PC-3 (cell line): ENCODE measurements around the gene DRAM2. TPM values are rescaled to one million over a fixed set of nuclear protein-coding genes. Genes with fewer than 3 reads are reported as not detected.

ENCODE experiments used
- ATAC-seq: fragments of 200-7000 bp; cut with Tn5 transposase; 2 replicates; pipeline ENCODE4 v1.9.1; 2020; ENCODE audit warnings: mild to moderate bottlenecking, moderate library complexity
- BruUV-seq: library from RNA; stranded (reverse); fragments of 400-500 nt; replicated peaks from 2 replicates; lab custom pipeline; 2021; lab: Mats Ljungman, UMichigan
- CTCF ChIA-PET: fragments of 300-600 bp; sonication (Branson Sonifier 250); formaldehyde crosslinking; loops from one replicate; lab custom pipeline; 2022; ENCODE audit warnings: antibody characterized with exemption; lab: Charles Lee
- POLR2A ChIA-PET: fragments of 300-600 bp; sonication (Branson Sonifier 250); formaldehyde crosslinking; loops from one replicate; lab custom pipeline; 2022; ENCODE audit warnings: antibody characterized with exemption; ENCODE audit not compliant: unreplicated experiment; lab: Charles Lee
- DNase-seq: peaks from one replicate; pipeline ENCODE4 v3.0.0-alpha.2; 2015
- H2AFZ ChIP-seq: fragments of 300-600 bp; sonication (generic); 2 replicates; pipeline ENCODE4 v1.6.0; 2016; ENCODE audit warnings: antibody characterized with exemption, low read length
- H3F3A ChIP-seq: fragments of 300-600 bp; sonication (generic); one replicate; pipeline ENCODE4 v1.6.0; 2017; ENCODE audit warnings: antibody characterized with exemption, low read length, control low read depth, mild to moderate bottlenecking; ENCODE audit not compliant: unreplicated experiment
- H3K27ac ChIP-seq: fragments of 300-600 bp; sonication (generic); 2 replicates; pipeline ENCODE4 v1.5.1; 2016; ENCODE audit warnings: mild to moderate bottlenecking, low read length
- H3K27me3 ChIP-seq: fragments of 300-600 bp; sonication (generic); 2 replicates; pipeline ENCODE4 v1.6.1; 2016; ENCODE audit warnings: low read length, mixed read lengths
- H3K36me3 ChIP-seq: fragments of 300-600 bp; sonication (generic); 2 replicates; pipeline ENCODE4 v1.6.1; 2016; ENCODE audit warnings: low read depth, mixed run types, low read length, mixed read lengths
- H3K4me1 ChIP-seq: fragments of 300-600 bp; sonication (generic); 2 replicates; pipeline ENCODE4 v1.5.1; 2016; ENCODE audit warnings: low read length; ENCODE audit not compliant: insufficient read depth
- H3K4me2 ChIP-seq: fragments of 300-600 bp; sonication (generic); 2 replicates; pipeline ENCODE4 v1.6.0; 2016; ENCODE audit warnings: low read length
- H3K4me3 ChIP-seq: fragments of 300-600 bp; sonication (generic); 2 replicates; pipeline ENCODE4 v1.5.1; 2016; ENCODE audit warnings: mild to moderate bottlenecking, low read length, mixed read lengths
- H3K79me2 ChIP-seq: fragments of 300-600 bp; sonication (generic); 2 replicates; pipeline ENCODE4 v1.6.1; 2017; ENCODE audit warnings: low read length, mixed read lengths
- H3K9ac ChIP-seq: fragments of 300-600 bp; sonication (generic); 2 replicates; pipeline ENCODE4 v1.6.0; 2016; ENCODE audit warnings: mild to moderate bottlenecking, low read length
- H3K9me2 ChIP-seq: fragments of 300-600 bp; sonication (generic); replicated peaks from 2 replicates; pipeline ENCODE4 v1.6.1; 2016; ENCODE audit warnings: mixed run types, low read length, mixed read lengths
- H3K9me3 ChIP-seq: fragments of 300-600 bp; sonication (generic); 2 replicates; pipeline ENCODE4 v1.6.1; 2016; ENCODE audit warnings: low read length, mixed read lengths
- H4K20me1 ChIP-seq: fragments of 300-600 bp; sonication (generic); 2 replicates; pipeline ENCODE4 v1.6.1; 2016; ENCODE audit warnings: low read length, mixed read lengths
- CTCF ChIP-seq: fragments of 300-600 bp; sonication (generic); conservative IDR thresholded peaks from 2 replicates; pipeline ENCODE4 v1.5.1; 2017; ENCODE audit warnings: antibody characterized with exemption, low read depth, mild to moderate bottlenecking, low read length
- EZH2 ChIP-seq: fragments of 300-600 bp; sonication (generic); IDR thresholded peaks from one replicate; pipeline ENCODE4 v1.6.1; 2017; ENCODE audit warnings: antibody characterized with exemption, mild to moderate bottlenecking, low read length; ENCODE audit not compliant: unreplicated experiment
- EZH2phosphoT487 ChIP-seq: fragments of 300-600 bp; sonication (generic); IDR thresholded peaks from 2 replicates; pipeline ENCODE4 v1.6.1; 2018; ENCODE audit warnings: mild to moderate bottlenecking, antibody characterized with exemption, low read length, borderline replicate concordance
- intact Hi-C: fragments of 100-400 bp; cut with micrococcal nuclease; formaldehyde crosslinking; loops from 2 replicates; pipeline ENCODE4 v1.9.0; 2023
- total RNA-seq: library from RNA; depleted of rRNA; stranded (reverse); fragments of >200 nt; gene quantifications from 2 replicates; pipeline ENCODE4 v1.2.3, GENCODE V29; 2014

DRAM2 gene
- total RNA-seq, 1 experiment from 2014 or later: 30.0 TPM

GRCh38 chr1:111129376-111129775, 10.5 kb downstream of the DRAM2 start:
- CTCF ChIA-PET: no interaction called here
- no peak overlapping the region for H3K27ac ChIP-seq
- 0 out of 2 replicates have a peak, but pooled peaks cover 4% of the 10 kb centered on the region for H4K20me1 ChIP-seq
- no peak overlapping the region for H2AFZ ChIP-seq
- H3F3A ChIP-seq: no peaks in the 10 kb centered on the region
- H3K27me3 ChIP-seq: no peaks in the 10 kb centered on the region
- no peaks in the 10 kb centered on the region for H3K4me1 ChIP-seq
- H3K4me2 ChIP-seq: no peak overlapping the region
- peaks cover 2% of the 10 kb centered on the region; the same call in 1 of the 2 replicates for H3K36me3 ChIP-seq
- intact Hi-C loops: no loop called here
- H3K9me2 ChIP-seq: no peaks in the 10 kb centered on the region
- POLR2A ChIA-PET: no interaction called here
- no TSS peak for BruUV-seq
- ATAC-seq (no peak), DNase-seq (no peak)
- H3K9ac ChIP-seq: no peak overlapping the region
- no peaks in the 10 kb centered on the region for H3K9me3 ChIP-seq
- no peak overlapping the region for H3K4me3 ChIP-seq
- H3K79me2 ChIP-seq: no peaks in the 10 kb centered on the region
- TF ChIP-seq EZH2: no peak
- no peak for TF ChIP-seq EZH2phosphoT487
- no peak for TF ChIP-seq CTCF

- BruUV-seq: no TSS peak
- TF ChIP-seq EZH2phosphoT487: no peak
- no peak for TF ChIP-seq EZH2
- no peak for TF ChIP-seq CTCF
Measured at GRCh38 chr1:111127923-111128643, 11.8 kb downstream of the DRAM2 start.

GRCh38 chr1:111126354-111126753, 13.5 kb downstream of the DRAM2 start:
- Histone ChIP-seq H2AFZ (no peak overlapping the region), H3F3A (no peaks in the 10 kb centered on the region), H3K9me2 (no peaks in the 10 kb centered on the region), H3K4me1 (no peaks in the 10 kb centered on the region), H3K79me2 (no peaks in the 10 kb centered on the region), H3K27ac (no peak overlapping the region), H4K20me1 (no peaks in the 10 kb centered on the region), H3K27me3 (no peaks in the 10 kb centered on the region), H3K4me2 (no peak overlapping the region), H3K9me3 (no peaks in the 10 kb centered on the region), H3K9ac (no peak overlapping the region), H3K36me3 (peaks cover 2% of the 10 kb centered on the region; the same call in 1 of the 2 replicates), H3K4me3 (no peak overlapping the region)
- ATAC-seq: no peak
- no TSS peak for BruUV-seq
- TF ChIP-seq EZH2phosphoT487 (no peak), EZH2 (no peak), CTCF (no peak)
- intact Hi-C loops: no loop called here
- CTCF ChIA-PET: no interaction called here
- DNase-seq: no peak
- POLR2A ChIA-PET: no interaction called here

More at GRCh38 chr1:111127923-111128643, 11.8 kb downstream of the DRAM2 start:
- Histone ChIP-seq H3K27me3 (no peaks in the 10 kb centered on the region), H2AFZ (no peak overlapping the region), H3K4me1 (no peaks in the 10 kb centered on the region), H3K36me3 (peaks cover 2% of the 10 kb centered on the region; the same call in 1 of the 2 replicates), H4K20me1 (no peaks in the 10 kb centered on the region), H3K27ac (no peak overlapping the region), H3K4me2 (no peak overlapping the region), H3K4me3 (no peak overlapping the region), H3K9me2 (no peaks in the 10 kb centered on the region), H3F3A (no peaks in the 10 kb centered on the region), H3K79me2 (no peaks in the 10 kb centered on the region), H3K9ac (no peak overlapping the region), H3K9me3 (no peaks in the 10 kb centered on the region)
- ATAC-seq (no peak), DNase-seq (no peak)
- ChIA-PET CTCF (no interaction called here), POLR2A (no interaction called here)
- intact Hi-C loops: no loop called here
